NT2/D1 (cell line): ENCODE measurements around the gene CXCL12.

ENCODE experiments used
- DNase-seq: peaks from one replicate; pipeline ENCODE4 v3.0.0-alpha.2; 2011; ENCODE audit warnings: low read depth, low spot score
- H3K27me3 ChIP-seq: 2 replicates; pipeline ENCODE4 v1.6.0; 2011; ENCODE audit warnings: mild to moderate bottlenecking; ENCODE audit not compliant: insufficient read length, insufficient read depth
- H3K36me3 ChIP-seq: 2 replicates; pipeline ENCODE4 v1.6.1; 2011; ENCODE audit warnings: mild to moderate bottlenecking, low read length, mixed read lengths; ENCODE audit not compliant: insufficient read depth, insufficient read length
- H3K4me1 ChIP-seq: 2 replicates; pipeline ENCODE4 v1.5.1; 2011; ENCODE audit not compliant: insufficient read depth, insufficient read length
- H3K4me3 ChIP-seq: 2 replicates; pipeline ENCODE4 v1.5.1; 2011; ENCODE audit warnings: low read depth; ENCODE audit not compliant: insufficient read length
- H3K9ac ChIP-seq: 2 replicates; pipeline ENCODE4 v1.6.0; 2011; ENCODE audit warnings: low read depth; ENCODE audit not compliant: insufficient read length
- H3K9me3 ChIP-seq: 2 replicates; pipeline ENCODE4 v1.5.1; 2011; ENCODE audit warnings: mild to moderate bottlenecking, low read length; ENCODE audit not compliant: insufficient read depth
- SUZ12 ChIP-seq: IDR thresholded peaks from 2 replicates; pipeline ENCODE4 v1.6.1; 2011; ENCODE audit not compliant: insufficient read length, insufficient read depth; ENCODE audit errors: extremely low read depth
- YY1 ChIP-seq: IDR thresholded peaks from 2 replicates; pipeline ENCODE4 v1.6.1; 2011; ENCODE audit not compliant: insufficient read length, insufficient read depth
- ZNF274 ChIP-seq: IDR thresholded peaks from 2 replicates; pipeline ENCODE4 v1.6.1; 2011; ENCODE audit warnings: mild to moderate bottlenecking, low read depth, low read length

CXCL12 gene

DNA sequence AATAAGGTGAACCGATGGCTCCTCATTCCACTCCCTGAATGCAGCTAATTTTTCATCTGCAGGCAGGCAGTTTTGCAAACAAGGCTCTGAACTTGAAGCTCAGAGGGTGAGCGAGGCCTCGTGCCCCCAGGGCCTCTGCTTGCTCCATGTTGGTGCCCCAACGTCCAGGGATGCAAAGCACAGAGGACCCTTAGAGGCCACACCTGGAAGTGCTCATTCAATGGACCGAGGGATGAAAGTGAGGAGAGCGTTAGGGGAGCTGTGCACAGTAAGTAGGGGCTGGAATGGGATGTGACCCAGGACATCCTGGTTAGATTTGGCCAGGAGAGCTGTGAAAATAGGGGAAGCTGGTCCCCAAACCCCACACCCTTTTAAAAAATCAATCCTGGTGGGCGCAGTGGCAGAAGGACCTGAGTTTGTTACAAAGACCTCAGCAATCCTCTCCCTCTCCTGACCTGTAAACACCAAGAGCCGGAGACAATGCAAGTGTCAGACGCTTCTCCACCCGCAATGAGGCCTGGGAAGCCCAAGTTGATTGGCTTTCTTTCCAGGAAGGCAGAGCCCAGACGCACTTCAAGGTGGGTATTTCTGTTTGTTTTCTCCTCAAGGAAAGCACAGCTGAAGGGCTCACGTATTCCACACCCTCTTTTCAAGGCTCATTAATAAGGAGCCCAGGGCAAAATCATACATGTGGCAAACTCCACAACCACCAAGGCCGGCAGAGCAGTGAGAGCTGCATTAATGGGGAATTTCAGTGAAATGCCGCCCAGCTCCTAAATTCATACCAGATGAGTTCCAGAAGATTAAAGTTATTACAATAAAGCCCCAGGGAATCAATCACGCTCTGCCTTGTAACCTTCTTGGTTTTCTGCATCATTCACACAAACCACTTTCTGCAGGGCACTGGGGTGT lies 14.1 kb upstream of the CXCL12 start:
- Histone ChIP-seq H3K4me1 (peaks cover 10% of the 10 kb centered on the region), H3K4me3 (no peak overlapping the region), H3K36me3 (no peaks in the 10 kb centered on the region), H3K27me3 (no peaks in the 10 kb centered on the region), H3K9me3 (no peaks in the 10 kb centered on the region), H3K9ac (no peak overlapping the region)
- TF ChIP-seq ZNF274 (no peak), SUZ12 (no peak), YY1 (no peak)
- no peak for DNase-seq

DNA sequence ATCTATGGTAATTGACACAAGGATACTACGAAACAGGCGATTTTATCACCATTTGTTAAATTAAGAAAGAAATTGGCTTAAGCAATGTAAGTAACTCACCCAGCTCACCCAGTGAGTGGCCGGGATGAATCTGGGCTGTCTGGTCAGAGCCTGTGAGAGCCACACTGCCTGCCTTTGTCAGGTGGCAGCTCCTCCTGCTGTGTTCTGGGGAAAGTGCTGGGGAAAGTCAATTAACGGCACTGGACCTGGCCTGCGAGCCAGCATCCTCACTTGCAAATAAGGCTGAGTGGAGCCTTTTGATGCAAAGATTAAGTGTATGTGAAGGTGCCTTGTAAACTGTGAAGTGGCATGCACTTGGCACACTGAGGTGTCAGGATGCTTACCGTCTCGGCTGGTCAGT lies 13.4 kb upstream of the CXCL12 start:
- peaks cover 10% of the 10 kb centered on the region for H3K4me1 ChIP-seq
- H3K9me3 ChIP-seq: no peaks in the 10 kb centered on the region
- no peaks in the 10 kb centered on the region for H3K36me3 ChIP-seq
- H3K9ac ChIP-seq: no peak overlapping the region
- H3K4me3 ChIP-seq: no peak overlapping the region
- no peak for DNase-seq
- no peaks in the 10 kb centered on the region for H3K27me3 ChIP-seq
- TF ChIP-seq ZNF274: no peak

DNA sequence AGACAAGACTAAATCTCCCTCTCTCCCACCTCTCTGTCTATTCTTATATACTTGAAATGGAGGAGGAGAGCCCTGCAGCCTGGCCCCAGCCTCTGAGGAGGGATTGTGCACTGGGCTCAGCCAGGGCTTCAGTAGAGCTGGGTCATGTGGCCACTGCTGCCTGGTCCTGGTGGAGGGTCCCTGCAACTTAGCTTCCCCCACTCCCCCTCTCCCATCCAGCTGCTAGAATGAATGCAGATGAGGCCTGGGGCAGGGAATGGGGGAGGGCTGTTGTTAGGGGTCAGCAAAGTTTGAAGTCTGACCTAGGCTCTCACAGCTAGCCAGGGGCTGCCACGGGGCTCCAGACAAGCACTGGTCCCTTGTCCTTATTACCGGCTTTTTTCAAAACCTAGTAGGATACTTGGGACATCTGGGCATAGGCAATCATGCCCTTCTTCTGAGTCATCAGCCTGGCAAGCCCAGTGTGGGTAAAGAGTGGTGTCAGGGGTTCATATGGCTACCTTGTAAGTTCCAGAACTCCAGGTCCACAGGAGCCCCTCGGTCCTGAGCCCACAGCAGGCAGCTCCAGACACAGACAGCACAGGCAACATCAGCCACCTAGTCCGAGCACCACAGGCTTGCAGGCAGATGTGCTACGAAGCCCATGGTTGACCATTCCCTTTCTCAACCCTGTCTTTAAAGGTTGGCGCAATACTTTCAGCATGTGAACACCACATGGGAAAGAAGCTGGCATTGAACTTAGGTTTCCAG lies 12.8 kb upstream of the CXCL12 start:
- H3K4me3 ChIP-seq: no peak overlapping the region
- H3K9me3 ChIP-seq: no peaks in the 10 kb centered on the region
- TF ChIP-seq ZNF274 (no peak), SUZ12 (no peak), YY1 (no peak)
- H3K9ac ChIP-seq: no peak overlapping the region
- no peak for DNase-seq
- no peaks in the 10 kb centered on the region for H3K27me3 ChIP-seq
- peaks cover 10% of the 10 kb centered on the region for H3K4me1 ChIP-seq
- H3K36me3 ChIP-seq: no peaks in the 10 kb centered on the region

DNA sequence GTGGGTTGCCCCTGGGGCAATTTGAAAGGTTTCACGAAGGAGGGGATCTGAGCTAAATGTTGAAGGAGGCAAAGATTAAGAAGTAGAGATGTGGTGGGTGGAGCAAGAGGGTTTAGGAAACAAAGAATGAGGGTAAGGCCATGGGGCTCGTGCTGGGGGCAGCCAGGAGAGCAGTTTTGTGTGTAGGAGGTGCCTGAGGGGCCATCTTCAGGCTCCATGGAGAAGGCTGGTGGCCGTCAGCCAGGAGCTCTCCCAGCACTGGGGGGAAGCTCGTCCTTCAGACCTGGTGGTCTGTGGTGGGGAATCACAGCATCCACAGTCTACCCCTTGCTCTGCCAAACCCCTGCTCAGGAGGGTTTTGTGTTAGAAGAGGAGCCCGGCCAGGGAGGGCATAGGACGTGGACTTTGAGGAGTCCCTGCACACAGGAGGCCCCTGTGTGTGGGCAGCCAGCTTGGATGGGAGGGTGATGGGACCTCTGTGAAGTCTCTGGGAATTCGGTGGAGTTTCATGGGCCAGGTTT lies 11.8 kb upstream of the CXCL12 start:
- Histone ChIP-seq H3K36me3 (no peaks in the 10 kb centered on the region), H3K27me3 (no peaks in the 10 kb centered on the region), H3K4me1 (peaks cover 10% of the 10 kb centered on the region), H3K9me3 (no peaks in the 10 kb centered on the region), H3K4me3 (no peak overlapping the region), H3K9ac (no peak overlapping the region)
- TF ChIP-seq ZNF274 (no peak), YY1 (no peak), SUZ12 (no peak)
- DNase-seq: no peak

DNA sequence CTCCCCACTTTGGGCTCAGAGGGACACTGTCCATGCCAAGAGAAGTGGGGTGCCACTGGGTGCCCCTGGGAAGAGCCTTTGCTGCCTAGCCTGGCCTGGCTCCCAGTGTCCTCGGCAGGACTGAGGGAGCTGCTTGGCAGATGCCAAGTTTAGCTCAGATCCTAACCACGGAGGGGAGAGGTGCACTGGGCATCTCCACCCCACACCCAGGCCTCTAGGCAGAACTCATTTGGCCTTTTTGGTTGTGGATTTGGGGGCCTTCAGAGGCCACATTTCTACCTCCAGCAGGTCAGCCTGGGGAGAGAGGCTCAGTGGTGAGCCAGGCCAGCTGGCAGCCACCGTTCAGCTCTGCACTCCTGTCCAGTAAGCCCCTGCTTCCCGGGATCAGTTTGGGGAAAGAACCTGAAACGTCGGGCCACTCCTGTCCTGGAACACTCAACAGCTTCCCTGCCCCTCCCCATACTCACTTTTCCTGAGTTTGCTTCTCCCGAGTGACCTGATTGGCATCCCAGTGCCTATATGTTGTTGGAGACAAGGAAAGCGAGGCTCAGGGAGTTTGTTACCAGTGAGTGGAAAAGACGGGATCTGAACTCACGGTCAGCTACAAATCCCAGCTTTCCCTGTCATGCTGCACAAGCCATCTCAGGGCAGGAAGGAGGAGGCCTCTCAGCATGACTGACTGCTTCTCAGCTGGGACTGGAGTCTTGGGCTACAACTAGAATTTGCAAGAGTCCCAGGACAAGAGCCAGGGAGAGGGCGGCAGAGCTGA lies 11.2 kb upstream of the CXCL12 start:
- no peaks in the 10 kb centered on the region for H3K27me3 ChIP-seq

DNA sequence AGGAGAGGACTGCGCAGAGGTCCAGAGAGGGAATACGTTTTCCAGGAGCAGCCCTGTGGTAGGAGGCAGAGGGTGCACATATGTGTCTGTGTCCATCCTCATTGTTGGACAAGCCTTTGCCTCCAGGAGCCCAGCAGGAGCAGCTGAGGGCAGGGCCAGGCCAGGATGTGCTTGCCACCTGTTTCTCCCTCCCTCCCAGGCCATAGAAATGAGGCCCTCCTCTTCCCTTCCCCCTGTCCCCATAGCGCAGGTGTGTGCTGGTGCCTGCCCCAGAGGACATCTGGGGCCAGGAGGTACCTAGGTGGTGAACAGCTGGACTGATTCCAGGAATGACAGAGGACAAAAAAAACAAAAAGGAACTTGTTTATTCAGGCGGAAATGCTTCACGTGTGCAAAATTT lies 10.5 kb upstream of the CXCL12 start:
- no peaks in the 10 kb centered on the region for H3K36me3 ChIP-seq
- H3K9ac ChIP-seq: no peak overlapping the region
- no peaks in the 10 kb centered on the region for H3K9me3 ChIP-seq
- no peak for DNase-seq
- TF ChIP-seq YY1: no peak
- TF ChIP-seq SUZ12: no peak
- no peak for TF ChIP-seq ZNF274
- H3K4me1 ChIP-seq: peaks cover 10% of the 10 kb centered on the region
- H3K27me3 ChIP-seq: no peaks in the 10 kb centered on the region
- no peak overlapping the region for H3K4me3 ChIP-seq

More for the DNA sequence above, 11.2 kb upstream of the CXCL12 start:
- no peak for TF ChIP-seq ZNF274
- no peak for TF ChIP-seq SUZ12
- no peak for TF ChIP-seq YY1
- H3K4me1 ChIP-seq: peaks cover 10% of the 10 kb centered on the region
- no peaks in the 10 kb centered on the region for H3K36me3 ChIP-seq
- no peaks in the 10 kb centered on the region for H3K9me3 ChIP-seq
- DNase-seq: no peak
- no peak overlapping the region for H3K9ac ChIP-seq
- no peak overlapping the region for H3K4me3 ChIP-seq
